GM06990 (cell line): ENCODE results near the gene KCNK10.

Experiments used
- DNase-seq: peaks from one replicate; pipeline ENCODE4 v3.0.0-alpha.2; 2011; ENCODE audit not compliant: insufficient read length; ENCODE audit errors: extremely low read depth
- H3K27me3 ChIP-seq: replicated peaks from 2 replicates; pipeline ENCODE4 v1.6.0; 2011; ENCODE audit warnings: low read length; ENCODE audit not compliant: control insufficient read depth, insufficient read depth
- H3K36me3 ChIP-seq: 2 replicates; pipeline ENCODE4 v1.5.1; 2011; ENCODE audit warnings: low read length; ENCODE audit not compliant: control insufficient read depth, insufficient read depth
- H3K4me3 ChIP-seq: replicated peaks from 2 replicates; pipeline ENCODE4 v1.5.1; 2011; ENCODE audit warnings: low read depth, mild to moderate bottlenecking, control low read depth, low read length
- CTCF ChIP-seq: IDR thresholded peaks from 2 replicates; pipeline ENCODE4 v1.5.1; 2011; ENCODE audit warnings: low read length, control low read depth, mild to moderate bottlenecking, inconsistent platforms; ENCODE audit not compliant: insufficient read depth, poor library complexity, severe bottlenecking

Gene KCNK10

GRCh38 chr14:88164906-88165534 lies 158.0 kb downstream of the KCNK10 start:
- peak; percentile 12 for TF ChIP-seq CTCF
- no peaks in the 10 kb centered on the region for H3K27me3 ChIP-seq
- no peak overlapping the region for H3K4me3 ChIP-seq
- no peaks in the 10 kb centered on the region for H3K36me3 ChIP-seq
- no peak for DNase-seq

- TF ChIP-seq CTCF = no peak
- Histone ChIP-seq H3K36me3 (no peaks in the 10 kb centered on the region), H3K27me3 (0 out of 2 replicates have a peak, but pooled peaks cover 1% of the 10 kb centered on the region), H3K4me3 (no peak overlapping the region)
- no peak for DNase-seq
Observed at GRCh38 chr14:88163731-88164255, 159.3 kb downstream of the KCNK10 start.

GRCh38 chr14:88156127-88156526 lies 166.9 kb downstream of the KCNK10 start:
- Histone ChIP-seq H3K27me3 (peaks cover 1% of the 10 kb centered on the region; the same call in 1 of the 2 replicates), H3K4me3 (no peak overlapping the region), H3K36me3 (no peaks in the 10 kb centered on the region)
- TF ChIP-seq CTCF = no peak
- DNase-seq = no peak

GRCh38 chr14:88154926-88155325 lies 168.1 kb downstream of the KCNK10 start:
- no peak for TF ChIP-seq CTCF
- no peak for DNase-seq
- H3K27me3 ChIP-seq = peaks cover 1% of the 10 kb centered on the region; the same call in 1 of the 2 replicates

GRCh38 chr14:88154321-88154720 lies 168.7 kb downstream of the KCNK10 start:
- TF ChIP-seq CTCF = no peak

More at GRCh38 chr14:88154926-88155325, 168.1 kb downstream of the KCNK10 start:
- Histone ChIP-seq H3K36me3 (no peaks in the 10 kb centered on the region), H3K4me3 (no peak overlapping the region)

More at GRCh38 chr14:88154321-88154720, 168.7 kb downstream of the KCNK10 start:
- Histone ChIP-seq H3K4me3 (no peak overlapping the region), H3K36me3 (no peaks in the 10 kb centered on the region), H3K27me3 (peaks cover 1% of the 10 kb centered on the region; the same call in 1 of the 2 replicates)
- no peak for DNase-seq
